Hematopoietic multipotent progenitor cell treated with erythropoietin and hydrocortisone succinate and interleukin-3 and kit ligand, for 17 days (in vitro differentiated cells): Measurements from ENCODE around the gene TMIGD2.

Experiments
- DNase-seq: peaks from one replicate; pipeline ENCODE4 v3.0.0-alpha.2; 2015; ENCODE audit warnings: low spot score

The TMIGD2 gene

GRCh38 chr19:4326837-4327251 is 24.7 kb upstream of the TMIGD2 start:
- DNase-seq, result no peak

GRCh38 chr19:4326215-4326836 is 24.1 kb upstream of the TMIGD2 start:
- no peak for DNase-seq

- no peak for DNase-seq
Measured at GRCh38 chr19:4324228-4324627, 22.0 kb upstream of the TMIGD2 start.

GRCh38 chr19:4323692-4324091 is 21.5 kb upstream of the TMIGD2 start:
- DNase-seq, result no peak

- DNase-seq, result no peak
Measured at GRCh38 chr19:4322942-4323665, 20.9 kb upstream of the TMIGD2 start.

GRCh38 chr19:4320419-4320818 is 18.2 kb upstream of the TMIGD2 start:
- DNase-seq, result no peak

GRCh38 chr19:4319067-4319718 is 17.0 kb upstream of the TMIGD2 start:
- DNase-seq, result no peak

GRCh38 chr19:4318460-4318859 is 16.3 kb upstream of the TMIGD2 start:
- DNase-seq, result no peak

GRCh38 chr19:4316956-4317355 is 14.8 kb upstream of the TMIGD2 start:
- no peak for DNase-seq

GRCh38 chr19:4313847-4314490 is 11.8 kb upstream of the TMIGD2 start:
- DNase-seq, result no peak

GRCh38 chr19:4310247-4311121 is 8.3 kb upstream of the TMIGD2 start:
- peak; percentile 31 for DNase-seq

- DNase-seq, result no peak
Measured at GRCh38 chr19:4305659-4306058, 3.5 kb upstream of the TMIGD2 start.

- no peak for DNase-seq
Measured at GRCh38 chr19:4305257-4305612, 3.0 kb upstream of the TMIGD2 start.

- DNase-seq, result no peak
Measured at GRCh38 chr19:4304538-4305256, 2.5 kb upstream of the TMIGD2 start, which contains the start of gene FSD1. Gene FSD1, plus strand, starts transcription at chr19:4304598. Its CDS starts 149 bp downstream, at chr19:4304747.

- no peak for DNase-seq
Measured at GRCh38 chr19:4303819-4304537, 1.8 kb upstream of the TMIGD2 start.

- no peak for DNase-seq
Measured at GRCh38 chr19:4301590-4302242, 473 bp downstream of the TMIGD2 start.

- DNase-seq, result no peak
Measured at GRCh38 chr19:4300589-4300988, 1.6 kb downstream of the TMIGD2 start.

- no peak for DNase-seq
Measured at GRCh38 chr19:4298810-4299550, 3.2 kb downstream of the TMIGD2 start.
